ENCODE data around the gene TMEM95.
"Not testable (repeated sequence)": the region's sequence is repeated elsewhere in the genome, so short reads cannot be mapped to it uniquely, and the experiment has no call there.

Gene TMEM95

GRCh38 chr17:7357381-7357780 lies 2.4 kb downstream of the TMEM95 start:
- Histone ChIP-seq H3K4me1 (ENCODE audit: control insufficient read depth, insufficient read depth, low read length) (peaks cover 32% of the 10 kb centered on the region), H3K36me3 (ENCODE audit: control insufficient read depth in 2 of 2, insufficient read depth in 2 of 2, low read length in 2 of 2) (no peaks in the 10 kb centered on the region), H3K27me3 (ENCODE audit: control insufficient read depth in 1 of 2, insufficient read depth in 2 of 2, low read length in 2 of 2) (peaks cover 0 to 3% of the 10 kb centered on the region in 2 donors), H3K9ac (ENCODE audit: low read length in 2 of 2) (no peak overlapping the region), H3K4me3 (ENCODE audit: low read length in 2 of 2) (no peak overlapping the region), H3K27ac (ENCODE audit: low read length) (no peak overlapping the region), H3K9me3 (ENCODE audit: control insufficient read depth in 2 of 2, low read length in 2 of 2) (no peaks in the 10 kb centered on the region)

- H3K27ac ChIP-seq (ENCODE audit: low read length), result no peak overlapping the region
- H3K4me3 ChIP-seq (ENCODE audit: low read length in 2 of 2), result no peak overlapping the region
- no peaks in the 10 kb centered on the region for H3K36me3 ChIP-seq (ENCODE audit: control insufficient read depth in 2 of 2, insufficient read depth in 2 of 2, low read length in 2 of 2)
- no peak overlapping the region for H3K9ac ChIP-seq (ENCODE audit: low read length in 2 of 2)
- no peaks in the 10 kb centered on the region for H3K4me1 ChIP-seq (ENCODE audit: control insufficient read depth, insufficient read depth, low read length)
- no peaks in the 10 kb centered on the region for H3K9me3 ChIP-seq (ENCODE audit: control insufficient read depth in 2 of 2, low read length in 2 of 2)
- H3K27me3 ChIP-seq (ENCODE audit: control insufficient read depth in 1 of 2, insufficient read depth in 2 of 2, low read length in 2 of 2), result no peaks in the 10 kb centered on the region
These were observed 7.0 kb downstream of the TMEM95 start for GRCh38 chr17:7361906-7362305.

GRCh38 chr17:7363311-7363710 lies 8.4 kb downstream of the TMEM95 start:
- Histone ChIP-seq H3K4me1 (ENCODE audit: control insufficient read depth, insufficient read depth, low read length) (no peaks in the 10 kb centered on the region), H3K36me3 (ENCODE audit: control insufficient read depth in 2 of 2, insufficient read depth in 2 of 2, low read length in 2 of 2) (no peaks in the 10 kb centered on the region), H3K27ac (ENCODE audit: low read length) (no peak overlapping the region), H3K4me3 (ENCODE audit: low read length in 2 of 2) (no peak overlapping the region), H3K27me3 (ENCODE audit: control insufficient read depth in 1 of 2, insufficient read depth in 2 of 2, low read length in 2 of 2) (no peaks in the 10 kb centered on the region), H3K9me3 (ENCODE audit: control insufficient read depth in 2 of 2, low read length in 2 of 2) (no peaks in the 10 kb centered on the region), H3K9ac (ENCODE audit: low read length in 2 of 2) (no peak overlapping the region)

- H3K36me3 ChIP-seq (ENCODE audit: control insufficient read depth in 2 of 2, insufficient read depth in 2 of 2, low read length in 2 of 2), result not testable (repeated sequence)
These were observed 11.0 kb downstream of the TMEM95 start for GRCh38 chr17:7365963-7366362.

GRCh38 chr17:7367083-7367482 lies 12.1 kb downstream of the TMEM95 start:
- no peaks in the 10 kb centered on the region for H3K36me3 ChIP-seq (ENCODE audit: control insufficient read depth in 2 of 2, insufficient read depth in 2 of 2, low read length in 2 of 2)
- no peak overlapping the region for H3K9ac ChIP-seq (ENCODE audit: low read length in 2 of 2)
- no peak overlapping the region for H3K27ac ChIP-seq (ENCODE audit: low read length)
- H3K4me3 ChIP-seq (ENCODE audit: low read length in 2 of 2), result no peak overlapping the region
- no peaks in the 10 kb centered on the region for H3K27me3 ChIP-seq (ENCODE audit: control insufficient read depth in 1 of 2, insufficient read depth in 2 of 2, low read length in 2 of 2)
- no peaks in the 10 kb centered on the region for H3K9me3 ChIP-seq (ENCODE audit: control insufficient read depth in 2 of 2, low read length in 2 of 2)
- no peaks in the 10 kb centered on the region for H3K4me1 ChIP-seq (ENCODE audit: control insufficient read depth, insufficient read depth, low read length)

More at GRCh38 chr17:7365963-7366362, 11.0 kb downstream of the TMEM95 start:
- not testable (repeated sequence) for H3K4me3 ChIP-seq (ENCODE audit: low read length in 2 of 2); H3K27ac ChIP-seq (ENCODE audit: low read length); H3K27me3 ChIP-seq (ENCODE audit: control insufficient read depth in 1 of 2, insufficient read depth in 2 of 2, low read length in 2 of 2); H3K4me1 ChIP-seq (ENCODE audit: control insufficient read depth, insufficient read depth, low read length); H3K9ac ChIP-seq (ENCODE audit: low read length in 2 of 2); H3K9me3 ChIP-seq (ENCODE audit: control insufficient read depth in 2 of 2, low read length in 2 of 2)

GRCh38 chr17:7367918-7368598 lies 13.1 kb downstream of the TMEM95 start:
- Histone ChIP-seq H3K9ac (ENCODE audit: low read length in 2 of 2) (no peak overlapping the region), H3K4me3 (ENCODE audit: low read length in 2 of 2) (no peak overlapping the region), H3K27me3 (ENCODE audit: control insufficient read depth in 1 of 2, insufficient read depth in 2 of 2, low read length in 2 of 2) (no peaks in the 10 kb centered on the region), H3K9me3 (ENCODE audit: control insufficient read depth in 2 of 2, low read length in 2 of 2) (no peaks in the 10 kb centered on the region), H3K4me1 (ENCODE audit: control insufficient read depth, insufficient read depth, low read length) (no peaks in the 10 kb centered on the region), H3K36me3 (ENCODE audit: control insufficient read depth in 2 of 2, insufficient read depth in 2 of 2, low read length in 2 of 2) (no peaks in the 10 kb centered on the region), H3K27ac (ENCODE audit: low read length) (no peak overlapping the region)

- H3K36me3 ChIP-seq (ENCODE audit: control insufficient read depth in 2 of 2, insufficient read depth in 2 of 2, low read length in 2 of 2); H3K4me3 ChIP-seq (ENCODE audit: low read length in 2 of 2); H3K9me3 ChIP-seq (ENCODE audit: control insufficient read depth in 2 of 2, low read length in 2 of 2); H3K4me1 ChIP-seq (ENCODE audit: control insufficient read depth, insufficient read depth, low read length); H3K9ac ChIP-seq (ENCODE audit: low read length in 2 of 2); H3K27me3 ChIP-seq (ENCODE audit: control insufficient read depth in 1 of 2, insufficient read depth in 2 of 2, low read length in 2 of 2); H3K27ac ChIP-seq (ENCODE audit: low read length): not testable (repeated sequence)
These were observed 13.6 kb downstream of the TMEM95 start for GRCh38 chr17:7368599-7368994.

- no peaks in the 10 kb centered on the region for H3K9me3 ChIP-seq (ENCODE audit: control insufficient read depth in 2 of 2, low read length in 2 of 2)
- no peak overlapping the region for H3K9ac ChIP-seq (ENCODE audit: low read length in 2 of 2)
- no peak overlapping the region for H3K27ac ChIP-seq (ENCODE audit: low read length)
- H3K36me3 ChIP-seq (ENCODE audit: control insufficient read depth in 2 of 2, insufficient read depth in 2 of 2, low read length in 2 of 2), result no peaks in the 10 kb centered on the region
- H3K27me3 ChIP-seq (ENCODE audit: control insufficient read depth in 1 of 2, insufficient read depth in 2 of 2, low read length in 2 of 2), result no peaks in the 10 kb centered on the region
- no peak overlapping the region for H3K4me3 ChIP-seq (ENCODE audit: low read length in 2 of 2)
- no peaks in the 10 kb centered on the region for H3K4me1 ChIP-seq (ENCODE audit: control insufficient read depth, insufficient read depth, low read length)
These were observed 14.9 kb downstream of the TMEM95 start for GRCh38 chr17:7369825-7370224.

GRCh38 chr17:7370853-7371252 lies 15.9 kb downstream of the TMEM95 start:
- no peak overlapping the region for H3K9ac ChIP-seq (ENCODE audit: low read length in 2 of 2)
- no peak overlapping the region for H3K4me3 ChIP-seq (ENCODE audit: low read length in 2 of 2)
- no peaks in the 10 kb centered on the region for H3K27me3 ChIP-seq (ENCODE audit: control insufficient read depth in 1 of 2, insufficient read depth in 2 of 2, low read length in 2 of 2)
- H3K4me1 ChIP-seq (ENCODE audit: control insufficient read depth, insufficient read depth, low read length), result no peaks in the 10 kb centered on the region
- H3K9me3 ChIP-seq (ENCODE audit: control insufficient read depth in 2 of 2, low read length in 2 of 2), result no peaks in the 10 kb centered on the region
- H3K36me3 ChIP-seq (ENCODE audit: control insufficient read depth in 2 of 2, insufficient read depth in 2 of 2, low read length in 2 of 2), result no peaks in the 10 kb centered on the region
- H3K27ac ChIP-seq (ENCODE audit: low read length), result no peak overlapping the region

- H3K4me3 ChIP-seq (ENCODE audit: low read length in 2 of 2), result no peak overlapping the region
These were observed 19.4 kb downstream of the TMEM95 start for GRCh38 chr17:7374353-7374752.

GRCh38 chr17:7379134-7379533 lies 24.2 kb downstream of the TMEM95 start:
- peaks cover 27% of the 10 kb centered on the region for H3K4me1 ChIP-seq (ENCODE audit: control insufficient read depth, insufficient read depth, low read length)
- H3K27me3 ChIP-seq (ENCODE audit: control insufficient read depth in 1 of 2, insufficient read depth in 2 of 2, low read length in 2 of 2), result peaks cover 0 to 2% of the 10 kb centered on the region in 2 donors
- no peak overlapping the region for H3K27ac ChIP-seq (ENCODE audit: low read length)
- H3K36me3 ChIP-seq (ENCODE audit: control insufficient read depth in 2 of 2, insufficient read depth in 2 of 2, low read length in 2 of 2), result no peaks in the 10 kb centered on the region
- no peak overlapping the region for H3K4me3 ChIP-seq (ENCODE audit: low read length in 2 of 2)
- no peaks in the 10 kb centered on the region for H3K9me3 ChIP-seq (ENCODE audit: control insufficient read depth in 2 of 2, low read length in 2 of 2)
- H3K9ac ChIP-seq (ENCODE audit: low read length in 2 of 2), result no peak overlapping the region

More at GRCh38 chr17:7374353-7374752, 19.4 kb downstream of the TMEM95 start:
- Histone ChIP-seq H3K36me3 (ENCODE audit: control insufficient read depth in 2 of 2, insufficient read depth in 2 of 2, low read length in 2 of 2) (no peaks in the 10 kb centered on the region), H3K9me3 (ENCODE audit: control insufficient read depth in 2 of 2, low read length in 2 of 2) (no peaks in the 10 kb centered on the region), H3K4me1 (ENCODE audit: control insufficient read depth, insufficient read depth, low read length) (no peaks in the 10 kb centered on the region), H3K9ac (ENCODE audit: low read length in 2 of 2) (no peak overlapping the region), H3K27me3 (ENCODE audit: control insufficient read depth in 1 of 2, insufficient read depth in 2 of 2, low read length in 2 of 2) (no peaks in the 10 kb centered on the region), H3K27ac (ENCODE audit: low read length) (no peak overlapping the region)
